Adrenal gland (tissue), 12 donors: ENCODE results near the gene MATK. TPM values are rescaled to one million over a fixed set of nuclear protein-coding genes. Genes with fewer than 3 reads are reported as not detected.
A peak's percentile ranks its signal among the peaks of the same experiment; 100 is the strongest.

Experiments
- DNase-seq, 7 donors: peaks; one replicate each; pipeline ENCODE4 v3.0.0-alpha.2; 2019 to 2020
- H3K27ac ChIP-seq, 5 donors: fragments of 200-600 bp; sonication (generic) in 4 of 5; 1 replicate in 3 of 5; 2 replicates in 2 of 5; pipeline versions ENCODE4 v1.5.1 to v1.8.0; 2016 to 2020; ENCODE audit warnings: mild to moderate bottlenecking in 1 of 5
- H3K27me3 ChIP-seq: fragments of 200-600 bp; 2 replicates; pipeline ENCODE4 v1.8.0; 2021
- H3K36me3 ChIP-seq, 2 donors: fragments of 200-600 bp; replicated peaks in 1 of 2; 1 replicate in 1 of 2; 2 replicates in 1 of 2; pipeline versions ENCODE4 v1.5.1 to v1.8.0; 2018 to 2022
- H3K4me1 ChIP-seq, 2 donors: fragments of 200-600 bp; replicated peaks in 1 of 2; 1 replicate in 1 of 2; 2 replicates in 1 of 2; pipeline versions ENCODE4 v1.5.1 to v1.8.0; 2018 to 2021
- H3K4me3 ChIP-seq, 4 donors: fragments of 200-600 bp; sonication (generic) in 3 of 4; one replicate each; pipeline ENCODE4 v1.5.1; 2016 to 2018
- H3K9me3 ChIP-seq, 3 donors: fragments of 200-600 bp; sonication (generic) in 1 of 3; replicated peaks in 1 of 3; 1 replicate in 2 of 3; 2 replicates in 1 of 3; pipeline versions ENCODE4 v1.5.1 to v1.8.0; 2016 to 2021
- CTCF ChIP-seq, 6 experiments: fragments of 450-650 bp in 4 of 6; fragments of 200-600 bp in 2 of 6; sonication (generic) in 1 of 6; IDR thresholded peaks; 1 replicate in 5 of 6; 2 replicates in 1 of 6; pipeline versions ENCODE4 v1.5.1 to v1.8.0; 2016 to 2021; ENCODE audit warnings: antibody characterized with exemption in 6 of 6, mild to moderate bottlenecking in 2 of 6, moderate library complexity in 1 of 6
- POLR2A ChIP-seq, 2 donors: fragments of 450-650 bp; IDR thresholded peaks; one replicate each; pipeline ENCODE4 v1.6.1; 2017; ENCODE audit warnings: antibody characterized with exemption in 2 of 2, mild to moderate bottlenecking in 2 of 2, moderate library complexity in 1 of 2
- WGBS, 4 donors: extraction: QIAGEN DNeasy Blood & Tissue Kit in 2 of 4; methylation state at CpG; one replicate each; pipeline versions ENCODE4 v1.1.5 to v1.1.7; 2013 to 2017; 5-methylcytosine and 5-hydroxymethylcytosine counted together
- intact Hi-C, 2 donors: fragments of 100-400 bp; cut with DNase I; formaldehyde crosslinking; loops; one replicate each; pipeline versions ENCODE4 v1.14.1 to v1.15.0; 2022 to 2023
- polyA plus RNA-seq, 3 donors: library from polyadenylated mRNA; stranded (reverse); fragments of 200-250 nt in 2 of 3; fragments of 350-450 nt in 1 of 3; fragmentation: Illumina TruSeq in 1 of 3; extraction: RNeasy Lipid Tissue Mini Kit (QIAGEN cat#74804) in 1 of 3; gene quantifications; one replicate each; pipeline ENCODE4 v1.2.3, GENCODE V29; 2013 to 2014
- total RNA-seq, 9 donors: library from RNA; depleted of rRNA in 4 of 9; stranded (reverse); fragments of >200 nt in 4 of 9; fragments of 120-200 nt in 1 of 9; fragmentation: NEBNext Ultra II Directional in 1 of 9; extraction: Animal tissue kit (Norgen Biotek cat#: 25700) in 1 of 9; gene quantifications; one replicate each; pipeline versions ENCODE4 v1.1.0 to v1.2.4, GENCODE V29; 2013 to 2023
- donor health status: healthy with polysubstance abuse.
- donor health status: Bipolar disorder and iron deficiency.
- donor health status: DM: yes; HTN: yes; CAD: no.
- donor health status: DM: no; HTN: no; CAD: no.
- donor health status: DM: no; HTN: no; CAD: no.
- donor health status: DM: yes; HTN: yes; CAD: no.

MATK gene
- total and polyA plus RNA-seq, 12 donors, result 0.26 to 20.7 (median 1.4) TPM

GRCh38 chr19:3804429-3804828 lies 18.2 kb upstream of the MATK start:
- Histone ChIP-seq H3K27ac (no peak overlapping the region), H3K4me3 (no peak overlapping the region), H3K4me1 (peaks cover 0 to 4% of the 10 kb centered on the region in 2 donors), H3K36me3 (no peaks in the 10 kb centered on the region), H3K27me3 (peaks cover 28% of the 10 kb centered on the region), H3K9me3 (no peaks in the 10 kb centered on the region)
- TF ChIP-seq POLR2A (IDR thresholded peaks at IDR 0.05) (no peak), CTCF (IDR thresholded peaks at IDR 0.05) (no peak)
- intact Hi-C loops, result no loop called here
- no peak for DNase-seq
- WGBS, 4 donors, result 56 to 80% (median 79%) methylated on average over 3 to 13 of the region's 13 CpGs

GRCh38 chr19:3803986-3804385 lies 17.8 kb upstream of the MATK start:
- H3K36me3 ChIP-seq, result no peaks in the 10 kb centered on the region
- WGBS, 4 donors, result 53 to 70% (median 67%) methylated on average over 6 to 10 of the region's 10 CpGs
- no peak for TF ChIP-seq POLR2A (IDR thresholded peaks at IDR 0.05)
- no peak for TF ChIP-seq CTCF (IDR thresholded peaks at IDR 0.05)
- H3K4me1 ChIP-seq, result peaks cover 0 to 4% of the 10 kb centered on the region in 2 donors
- H3K9me3 ChIP-seq, result no peaks in the 10 kb centered on the region
- H3K27ac ChIP-seq, result no peak overlapping the region
- intact Hi-C loops, result no loop called here
- H3K4me3 ChIP-seq, result no peak overlapping the region
- H3K27me3 ChIP-seq, result peaks cover 28% of the 10 kb centered on the region
- DNase-seq, result no peak

- no peak for TF ChIP-seq CTCF (IDR thresholded peaks at IDR 0.05)
- no peak for TF ChIP-seq POLR2A (IDR thresholded peaks at IDR 0.05)
- intact Hi-C loops, result no loop called here
- Histone ChIP-seq H3K4me1 (peaks cover 0 to 4% of the 10 kb centered on the region in 2 donors), H3K36me3 (no peaks in the 10 kb centered on the region), H3K4me3 (no peak overlapping the region), H3K27me3 (peaks cover 28% of the 10 kb centered on the region), H3K27ac (no peak overlapping the region), H3K9me3 (no peaks in the 10 kb centered on the region)
- no peak for DNase-seq
- WGBS, 4 donors, result 75 to 82% (median 78%) methylated on average over 12 to 24 of the region's 24 CpGs
These were observed 17.1 kb upstream of the MATK start for GRCh38 chr19:3803114-3803888.

GRCh38 chr19:3801412-3802096 lies 15.4 kb upstream of the MATK start:
- H3K27me3 ChIP-seq, result peaks cover 28% of the 10 kb centered on the region
- no peak overlapping the region for H3K27ac ChIP-seq
- no peaks in the 10 kb centered on the region for H3K36me3 ChIP-seq
- DNase-seq, result peak in 4 of 7 donors; percentile 19 to 58 (median 32)
- peaks cover 0 to 4% of the 10 kb centered on the region in 2 donors for H3K4me1 ChIP-seq
- H3K4me3 ChIP-seq, result peak overlapping the region in 1 of 4 donors; percentile 15
- TF ChIP-seq POLR2A (IDR thresholded peaks at IDR 0.05) (no peak), CTCF (IDR thresholded peaks at IDR 0.05) (no peak)
- 2 to 5% (median 4%) methylated on average over 21 to 46 of the region's 46 CpGs for WGBS, 4 donors
- H3K9me3 ChIP-seq, result no peaks in the 10 kb centered on the region
- intact Hi-C loops, result no loop called here
